K562 (cell line): ENCODE measurements around the gene ETFBKMT. TPM values are rescaled to one million over a fixed set of nuclear protein-coding genes. Genes with fewer than 3 reads are reported as not detected.

Source experiments
- ATAC-seq: fragments of 200-7000 bp; cut with Tn5 transposase; 3 replicates; pipeline ENCODE4 v1.9.1; 2020; ENCODE audit warnings: moderate library complexity
- BruUV-seq: library from RNA; stranded (reverse); fragments of 400-500 nt; replicated peaks from 2 replicates; lab custom pipeline; 2021; lab: Mats Ljungman, UMichigan
- CTCF ChIA-PET: fragments of 300-600 bp; formaldehyde crosslinking; extraction: SDS; loops from one replicate; lab custom pipeline; 2021; ENCODE audit warnings: low intra/inter-chr PET ratio; lab: Yijun Ruan, JAX
- POLR2A ChIA-PET: fragments of 300-600, 350-650 bp; sonication (Branson Sonifier 250); formaldehyde crosslinking; extraction: SDS; loops from one replicate; lab custom pipeline; 2021; ENCODE audit warnings: antibody characterized with exemption, inconsistent platforms; lab: Yijun Ruan, JAX
- DNase-seq, 4 experiments: peaks; one replicate each; pipeline versions ENCODE4 v3.0.0 to v3.0.0-alpha.2; 2011 to 2018; ENCODE audit warnings: low spot score in 3 of 4, mixed read lengths in 3 of 4; ENCODE audit errors: extremely low read depth in 1 of 4
- FAIRE-seq: peaks from 2 replicates; lab custom pipeline; 2011; peaks lifted over from hg19 to GRCh38; lab: Jason Lieb, UNC
- H2AFZ ChIP-seq: 2 replicates; pipeline ENCODE4 v1.6.0; 2011; ENCODE audit warnings: low read depth, low read length, control low read depth, inconsistent platforms
- H3K27ac ChIP-seq: fragments of 200-600 bp; 3 replicates; pipeline ENCODE4 v1.8.0; 2011; ENCODE audit warnings: low read depth, mild to moderate bottlenecking, control low read depth, inconsistent platforms, low read length, moderate library complexity, mixed read lengths; ENCODE audit errors: extremely low read depth
- H3K27me3 ChIP-seq, 2 experiments: fragments of 300-600 bp in 1 of 2; 2 replicates in 1 of 2; 3 replicates in 1 of 2; pipeline versions ENCODE4 v1.6.0 to v1.8.0; 2011; ENCODE audit warnings: inconsistent platforms in 2 of 2, low read length in 2 of 2, mild to moderate bottlenecking in 1 of 2, mixed read lengths in 1 of 2, moderate library complexity in 1 of 2; ENCODE audit not compliant: control insufficient read depth in 2 of 2, insufficient read depth in 2 of 2
- H3K36me3 ChIP-seq: fragments of 300-600 bp; 3 replicates; pipeline ENCODE4 v1.8.0; 2011; ENCODE audit warnings: mild to moderate bottlenecking, low read length, inconsistent platforms; ENCODE audit not compliant: control insufficient read depth, insufficient read depth
- H3K4me1 ChIP-seq, 2 experiments: fragments of 200-600 bp in 1 of 2; replicated peaks in 1 of 2; 2 replicates in 1 of 2; 3 replicates in 1 of 2; pipeline versions ENCODE4 v1.5.1 to v1.8.0; 2011; ENCODE audit warnings: inconsistent platforms in 2 of 2, low read length in 2 of 2, mild to moderate bottlenecking in 1 of 2, mixed read lengths in 1 of 2, moderate library complexity in 1 of 2; ENCODE audit not compliant: control insufficient read depth in 2 of 2, insufficient read depth in 2 of 2
- H3K4me2 ChIP-seq: 2 replicates; pipeline ENCODE4 v1.6.1; 2011; ENCODE audit warnings: low read length, control low read depth, inconsistent platforms, mixed read lengths; ENCODE audit not compliant: insufficient read depth
- H3K4me3 ChIP-seq: fragments of 200-600 bp; sonication (generic), shearing (Covaris generic); 2 replicates; pipeline ENCODE4 v1.5.1; 2016; ENCODE audit warnings: control low read depth, inconsistent platforms
- H3K79me2 ChIP-seq: fragments of 200-600 bp; 3 replicates; pipeline ENCODE4 v1.8.0; 2011; ENCODE audit warnings: low read length, inconsistent platforms; ENCODE audit not compliant: control insufficient read depth, insufficient read depth
- H3K9ac ChIP-seq, 2 experiments: 2 replicates each; pipeline versions ENCODE4 v1.6.0 to v1.6.1; 2011; ENCODE audit warnings: low read depth in 2 of 2, low read length in 2 of 2, control low read depth in 1 of 2, inconsistent platforms in 1 of 2, mild to moderate bottlenecking in 1 of 2, mixed read lengths in 1 of 2; ENCODE audit not compliant: insufficient read depth in 1 of 2
- H3K9me1 ChIP-seq: one replicate; pipeline ENCODE4 v1.6.0; 2011; ENCODE audit warnings: inconsistent platforms, mild to moderate bottlenecking, low read length, moderate library complexity; ENCODE audit not compliant: control insufficient read depth, insufficient read depth
- H3K9me3 ChIP-seq: replicated peaks from 2 replicates; pipeline ENCODE4 v1.5.1; 2011; ENCODE audit warnings: low read depth, low read length, inconsistent platforms; ENCODE audit not compliant: control insufficient read depth, insufficient read depth
- H4K20me1 ChIP-seq: replicated peaks from 2 replicates; pipeline ENCODE4 v1.6.1; 2011; ENCODE audit warnings: low read length, inconsistent platforms, mixed read lengths; ENCODE audit not compliant: control insufficient read depth, insufficient read depth
- CAMTA2 ChIP-seq: fragments of 250-450 bp; sonication (Bioruptor Pico); conservative IDR thresholded peaks from 2 replicates; pipeline ENCODE4 v1.5.1; 2022
- CHCHD3 ChIP-seq: fragments of 250-450 bp; sonication (Bioruptor Pico); IDR thresholded peaks from 2 replicates; pipeline ENCODE4 v2.1.2; 2022; ENCODE audit warnings: mild to moderate bottlenecking
- DEAF1 ChIP-seq: fragments of 450-650 bp; formaldehyde crosslinking; IDR thresholded peaks from 2 replicates; pipeline ENCODE4 v1.4.0; 2020; ENCODE audit warnings: mild to moderate bottlenecking, moderate library complexity
- EHMT2 ChIP-seq: fragments of 450-650 bp; IDR thresholded peaks from 2 replicates; pipeline ENCODE4 v1.6.1; 2018; ENCODE audit warnings: antibody characterized with exemption
- ETV6 ChIP-seq, 3 experiments: fragments of 150-350 bp in 1 of 3; sonication (generic) in 1 of 3; formaldehyde crosslinking in 1 of 3; IDR thresholded peaks; 2 replicates each; pipeline versions ENCODE4 v1.6.1 to v1.8.0; 2014 to 2022; ENCODE audit warnings: borderline replicate concordance in 2 of 3, low read depth in 2 of 3, antibody characterized with exemption in 1 of 3, low read length in 1 of 3, mild to moderate bottlenecking in 1 of 3, missing genetic modification reagents in 1 of 3
- EZH2 ChIP-seq: IDR thresholded peaks from 2 replicates; pipeline ENCODE4 v1.6.1; 2012; ENCODE audit warnings: low read depth, mild to moderate bottlenecking, inconsistent platforms, low read length, borderline replicate concordance
- FOXA3 ChIP-seq, 2 experiments: fragments of 450-650 bp in 1 of 2; sonication (generic) in 1 of 2; formaldehyde crosslinking; IDR thresholded peaks in 1 of 2; conservative IDR thresholded peaks in 1 of 2; 2 replicates each; pipeline versions ENCODE4 v1.4.0 to v1.8.0; 2020 to 2022; ENCODE audit warnings: mild to moderate bottlenecking in 2 of 2, missing genetic modification reagents in 1 of 2
- KAT2B ChIP-seq: IDR thresholded peaks from one replicate; pipeline ENCODE4 v1.6.1; 2012; ENCODE audit warnings: low read depth, mild to moderate bottlenecking, control low read depth, inconsistent platforms, low read length, moderate library complexity
- KLF16 ChIP-seq: IDR thresholded peaks from 2 replicates; pipeline ENCODE4 v1.6.1; 2016; ENCODE audit warnings: antibody characterized with exemption
- NR1H2 ChIP-seq: sonication (generic); formaldehyde crosslinking; IDR thresholded peaks from 2 replicates; pipeline ENCODE4 v1.4.0; 2020; ENCODE audit warnings: mild to moderate bottlenecking, missing genetic modification reagents
- NUFIP1 ChIP-seq: fragments of 450-650 bp; IDR thresholded peaks from 2 replicates; pipeline ENCODE4 v1.6.1; 2018; ENCODE audit not compliant: partially characterized antibody
- POLR2A ChIP-seq: fragments of 450-650 bp; conservative IDR thresholded peaks from 2 replicates; pipeline ENCODE4 v1.6.1; 2016
- POLR2H ChIP-seq: IDR thresholded peaks from 2 replicates; pipeline ENCODE4 v1.6.1; 2016; ENCODE audit warnings: missing genetic modification characterization, low read depth, mild to moderate bottlenecking, control low read depth, missing compliant biosample characterization, moderate library complexity
- PTRF ChIP-seq: fragments of 450-650 bp; IDR thresholded peaks from 2 replicates; pipeline ENCODE4 v1.6.1; 2016; ENCODE audit warnings: mild to moderate bottlenecking, missing genetic modification characterization, missing compliant biosample characterization
- RFX1 ChIP-seq: fragments of 450-650 bp; IDR thresholded peaks from 2 replicates; pipeline ENCODE4 v1.6.1; 2016; ENCODE audit warnings: mild to moderate bottlenecking, moderate library complexity
- ZNF133 ChIP-seq: fragments of 250-450 bp; sonication (Bioruptor Pico); IDR thresholded peaks from 2 replicates; pipeline ENCODE4 v1.4.0; 2020; ENCODE audit warnings: mild to moderate bottlenecking
- ZNF143 ChIP-seq: sonication (generic); formaldehyde crosslinking; IDR thresholded peaks from 2 replicates; pipeline ENCODE4 v1.9.0; 2022; ENCODE audit warnings: mild to moderate bottlenecking, missing genetic modification reagents
- ZNF24 ChIP-seq: fragments of 450-650 bp; IDR thresholded peaks from 2 replicates; pipeline ENCODE4 v1.6.1; 2016
- ZNF512 ChIP-seq: IDR thresholded peaks from 2 replicates; pipeline ENCODE4 v1.6.1; 2016; ENCODE audit warnings: missing genetic modification characterization, missing compliant biosample characterization
- ZNF79 ChIP-seq: fragments of 250-450 bp; sonication (Bioruptor Pico); IDR thresholded peaks from 2 replicates; pipeline ENCODE4 v1.4.0; 2020; ENCODE audit warnings: low read depth, mild to moderate bottlenecking, moderate library complexity
- ZSCAN29 ChIP-seq: fragments of 450-650 bp; IDR thresholded peaks from 2 replicates; pipeline ENCODE4 v1.6.1; 2017
- WGBS: fragments of 100-300 bp; shearing (Covaris generic); methylation state at CpG from one replicate; pipeline ENCODE4 v1.1.6; 2016; ENCODE audit warnings: low coverage, mixed read lengths; ENCODE audit not compliant: insufficient coverage; ENCODE audit errors: missing lambda C conversion rate; 5-methylcytosine and 5-hydroxymethylcytosine counted together
- in situ Hi-C: fragments of 300-500 bp; cut with MboI; formaldehyde crosslinking; loops from 4 replicates; pipeline ENCODE4 v1.15.0; 2018; ENCODE audit warnings: inconsistent platforms, mixed read lengths
- intact Hi-C: fragments of 100-400 bp; cut with micrococcal nuclease; formaldehyde crosslinking; loops from 2 replicates; pipeline ENCODE4 v1.14.2; 2022
- polyA plus RNA-seq, 8 experiments: library from polyadenylated mRNA; depleted of rRNA in 4 of 8; stranded (reverse) in 5 of 8; unstranded in 3 of 8; fragments of >200 nt; fragmentation: Nextera tagmentation in 2 of 8; fragmentation: Illumina TruSeq in 1 of 8; extraction: Ambion mirVana in 2 of 8; extraction: Trizol in 1 of 8; gene quantifications; 2 replicates each; pipeline versions ENCODE4 v1.2.1 to v1.2.3, GENCODE V29; 2011 to 2014; ENCODE audit warnings: inconsistent platforms in 1 of 8, missing spikeins in 1 of 8
- total RNA-seq, 7 experiments: library from RNA; depleted of rRNA in 6 of 7; stranded (reverse); fragments of >200 nt in 6 of 7; fragmentation: Illumina TruSeq in 2 of 7; extraction: Trizol in 2 of 7; gene quantifications; 2 replicates each; pipeline versions ENCODE4 v1.2.1 to v1.2.3, GENCODE V29; 2011 to 2021; ENCODE audit warnings: low replicate concordance in 1 of 7

Gene ETFBKMT
- total and polyA plus RNA-seq, 9 of the 15 experiments (the other 6 are each of a cell fraction or from before 2014, with no cell fraction given) = 0.18 to 1.7 (median 0.96) TPM

- in situ Hi-C loops = loop anchor here (10.0 kb wide), 1 partner anchor 622 kb away; no protein-coding TSS in a partner anchor
- H3K4me1 ChIP-seq = no peaks in the 10 kb centered on the region
- intact Hi-C loops = loop anchor here (1.0 to 10.0 kb wide), 7 partner anchors 45 to 630 kb away; partner anchors contain the start of gene RESF1
- ChIA-PET CTCF (interaction anchor here (0.6 to 1.7 kb wide), 3 partner anchors 158 to 630 kb away, joined by 3 to 7 read pairs (median 4); no protein-coding TSS in a partner anchor), POLR2A (interaction anchor here (0.6 to 1.8 kb wide), 4 partner anchors 23 to 280 kb away, joined by 3 to 7 read pairs (median 4); partner anchors contain the start of gene ETFBKMT)
- no peaks in the 10 kb centered on the region for H3K27me3 ChIP-seq
- no peaks in the 10 kb centered on the region for H3K79me2 ChIP-seq
- H3K9me3 ChIP-seq = peaks cover 7% of the 10 kb centered on the region
- BruUV-seq = no TSS peak
- DNase-seq (peak; percentile 72 to 92 (median 75)), FAIRE-seq (peak; percentile 99), ATAC-seq (peak; percentile 100)
- no peaks in the 10 kb centered on the region for H3K36me3 ChIP-seq
- H4K20me1 ChIP-seq = no peaks in the 10 kb centered on the region
- H3K9ac ChIP-seq = no peak overlapping the region
- H2AFZ ChIP-seq = no peak overlapping the region
- H3K4me2 ChIP-seq = no peak overlapping the region
- no peak overlapping the region for H3K27ac ChIP-seq
- 13% methylated on average over 8 of the region's 10 CpGs for WGBS
- no peak overlapping the region for H3K4me3 ChIP-seq
- H3K9me1 ChIP-seq = no peaks in the 10 kb centered on the region
- TF ChIP-seq ZNF24 (peak; percentile 49; the same call in 1 of the 2 replicates), ZNF512 (tag) (no peak), KLF16 (no peak), CAMTA2 (no peak), ZSCAN29 (no peak), FOXA3 (CRISPR knock-in tag; conservative IDR thresholded peaks at IDR 0.05 in 1 of 2, IDR thresholded peaks at IDR 0.05 in 1 of 2) (no peak), KAT2B (no peak), CHCHD3 (no peak), ETV6 (IDR thresholded peaks at IDR 0.05; ENCODE audit: borderline replicate concordance in 1 of 2, low read depth in 2 of 2, low read length in 1 of 2) (no peak), ETV6 (CRISPR knock-in tag; IDR thresholded peaks at IDR 0.05; ENCODE audit: borderline replicate concordance) (no peak), EZH2 (no peak), EHMT2 (no peak), ZNF143 (no peak), DEAF1 (CRISPR knock-in tag) (peak; percentile 95), PTRF (no peak), POLR2H (tag) (no peak), NR1H2 (no peak), ZNF79 (CRISPR knock-in tag) (no peak), NUFIP1 (no peak), POLR2A (no peak), RFX1 (no peak), ZNF133 (CRISPR knock-in tag) (no peak)
Observed at GRCh38 chr12:31682136-31682962, 22.9 kb downstream of the ETFBKMT start.
